GM12874 (cell line): ENCODE measurements around the gene ARF6.

ENCODE experiments used
- CTCF ChIP-seq: IDR thresholded peaks from 2 replicates; pipeline ENCODE4 v1.5.1; 2011; ENCODE audit warnings: low read depth, mild to moderate bottlenecking, control low read depth, low read length, moderate library complexity; ENCODE audit not compliant: insufficient read depth

Gene ARF6

GRCh38 chr14:49867831-49868719, 24.8 kb upstream of the ARF6 start:
- no peak for TF ChIP-seq CTCF

GRCh38 chr14:49868720-49869114, 24.2 kb upstream of the ARF6 start:
- no peak for TF ChIP-seq CTCF

GRCh38 chr14:49870908-49871307, 22.0 kb upstream of the ARF6 start:
- no peak for TF ChIP-seq CTCF

GRCh38 chr14:49875640-49876198, 17.2 kb upstream of the ARF6 start:
- TF ChIP-seq CTCF = no peak

GRCh38 chr14:49876563-49877127, 16.2 kb upstream of the ARF6 start:
- TF ChIP-seq CTCF = no peak

- peak; percentile 77 for TF ChIP-seq CTCF
These were observed 13.2 kb upstream of the ARF6 start for GRCh38 chr14:49879646-49880204.
